Neural cell (in vitro differentiated cells): ENCODE data around the gene CLIP4. TPM values are rescaled to one million over a fixed set of nuclear protein-coding genes. Genes with fewer than 3 reads are reported as not detected.

Source experiments
- H2AFZ ChIP-seq: fragments of 200-600, 300-800 bp; sonication (generic), shearing (Covaris generic); 2 replicates; pipeline ENCODE4 v1.6.0; 2014; ENCODE audit warnings: low read depth, mild to moderate bottlenecking, antibody characterized with exemption, low read length, moderate library complexity
- H3F3A ChIP-seq: fragments of 200-600 bp; shearing (Covaris generic); 2 replicates; pipeline ENCODE4 v1.6.1; 2016; ENCODE audit warnings: mild to moderate bottlenecking, moderate library complexity, mixed read lengths, antibody characterized with exemption, low read length; ENCODE audit not compliant: insufficient read depth, poor library complexity, severe bottlenecking
- H3K27ac ChIP-seq: fragments of 200-600, 300-800 bp; sonication (generic), shearing (Covaris generic); 2 replicates; pipeline ENCODE4 v1.5.1; 2014; ENCODE audit warnings: mild to moderate bottlenecking, low read length, moderate library complexity
- H3K27me3 ChIP-seq: fragments of 300-800, 200-600 bp; sonication (generic), shearing (Covaris generic); 2 replicates; pipeline ENCODE4 v1.6.0; 2014; ENCODE audit warnings: mild to moderate bottlenecking, low read depth, low read length, moderate library complexity; ENCODE audit not compliant: insufficient read depth
- H3K36me3 ChIP-seq: fragments of 300-800, 200-600 bp; sonication (generic), shearing (Covaris generic); 2 replicates; pipeline ENCODE4 v1.5.1; 2014; ENCODE audit warnings: mild to moderate bottlenecking, antibody characterized with exemption, low read length, moderate library complexity; ENCODE audit not compliant: insufficient read depth
- H3K4me2 ChIP-seq: fragments of 300-800, 200-600 bp; sonication (generic), shearing (Covaris generic); 2 replicates; pipeline ENCODE4 v1.6.0; 2014; ENCODE audit warnings: mild to moderate bottlenecking, low read length
- H3K4me3 ChIP-seq: fragments of 300-800, 200-600 bp; sonication (generic), shearing (Covaris generic); 2 replicates; pipeline ENCODE4 v1.5.1; 2014; ENCODE audit warnings: mild to moderate bottlenecking, low read length, moderate library complexity
- H3K79me2 ChIP-seq: fragments of 200-600 bp; shearing (Covaris generic); replicated peaks from 2 replicates; pipeline ENCODE4 v1.6.0; 2014; ENCODE audit warnings: mild to moderate bottlenecking, low read length, moderate library complexity; ENCODE audit not compliant: insufficient read depth
- H3K9ac ChIP-seq: fragments of 300-800, 200-600 bp; sonication (generic), shearing (Covaris generic); 2 replicates; pipeline ENCODE4 v1.6.1; 2016; ENCODE audit warnings: mild to moderate bottlenecking, low read length, mixed read lengths
- H3K9me2 ChIP-seq: fragments of 200-600 bp; shearing (Covaris generic); 2 replicates; pipeline ENCODE4 v1.6.1; 2016; ENCODE audit warnings: mild to moderate bottlenecking, low read length, mixed read lengths; ENCODE audit not compliant: insufficient read depth
- H3K9me3 ChIP-seq: fragments of 200-600, 300-800 bp; sonication (generic), shearing (Covaris generic); 2 replicates; pipeline ENCODE4 v1.6.1; 2016; ENCODE audit warnings: mild to moderate bottlenecking, mixed run types, low read length, moderate library complexity, mixed read lengths
- H4K20me1 ChIP-seq: fragments of 200-600 bp; shearing (Covaris generic); 2 replicates; pipeline ENCODE4 v1.6.1; 2016; ENCODE audit warnings: mild to moderate bottlenecking, mixed run types; ENCODE audit not compliant: insufficient read depth
- EP300 ChIP-seq: fragments of 450-650 bp; conservative IDR thresholded peaks from 2 replicates; pipeline ENCODE4 v1.6.1; 2014; ENCODE audit warnings: antibody characterized with exemption, mild to moderate bottlenecking, moderate library complexity; ENCODE audit not compliant: poor library complexity, severe bottlenecking
- EZH2 ChIP-seq: fragments of 200-600, 300-800 bp; shearing (Covaris generic), sonication (generic); IDR thresholded peaks from 2 replicates; pipeline ENCODE4 v1.6.1; 2014; ENCODE audit warnings: antibody characterized with exemption, low read length, borderline replicate concordance, mild to moderate bottlenecking; ENCODE audit not compliant: insufficient read depth, poor library complexity, severe bottlenecking
- MXI1 ChIP-seq: fragments of 450-650 bp; conservative IDR thresholded peaks from 2 replicates; pipeline ENCODE4 v1.6.1; 2014; ENCODE audit warnings: antibody characterized with exemption, mild to moderate bottlenecking; ENCODE audit not compliant: poor library complexity, severe bottlenecking
- POLR2AphosphoS5 ChIP-seq: IDR thresholded peaks from 2 replicates; pipeline ENCODE4 v1.6.1; 2012
- RAD21 ChIP-seq: fragments of 450-650 bp; conservative IDR thresholded peaks from 2 replicates; pipeline ENCODE4 v1.6.1; 2014; ENCODE audit warnings: antibody characterized with exemption, mild to moderate bottlenecking, moderate library complexity
- REST ChIP-seq: IDR thresholded peaks from 2 replicates; pipeline ENCODE4 v1.6.1; 2012; ENCODE audit warnings: borderline replicate concordance
- SMC3 ChIP-seq: fragments of 450-650 bp; conservative IDR thresholded peaks from 2 replicates; pipeline ENCODE4 v1.6.1; 2014; ENCODE audit warnings: antibody characterized with exemption, mild to moderate bottlenecking, moderate library complexity; ENCODE audit not compliant: poor library complexity
- TAF1 ChIP-seq: IDR thresholded peaks from 2 replicates; pipeline ENCODE4 v1.6.1; 2012; ENCODE audit warnings: low read depth
- polyA minus RNA-seq: library from RNA; depleted of rRNA, polyadenylated mRNA; stranded (reverse); fragments of >200 nt; gene quantifications from 2 replicates; pipeline ENCODE4 v1.2.3, GENCODE V29; 2014
- polyA plus RNA-seq: library from polyadenylated mRNA; depleted of rRNA; stranded (reverse); fragments of >200 nt; gene quantifications from 2 replicates; pipeline ENCODE4 v1.2.3, GENCODE V29; 2014
- TF ChIP-seq, protein P1 (sequence below): fragments of 450-650 bp; IDR thresholded peaks from 2 replicates; pipeline ENCODE4 v1.5.1; 2014; ENCODE audit warnings: antibody characterized with exemption, mild to moderate bottlenecking, moderate library complexity; ENCODE audit not compliant: poor library complexity, severe bottlenecking

Gene CLIP4, protein sequence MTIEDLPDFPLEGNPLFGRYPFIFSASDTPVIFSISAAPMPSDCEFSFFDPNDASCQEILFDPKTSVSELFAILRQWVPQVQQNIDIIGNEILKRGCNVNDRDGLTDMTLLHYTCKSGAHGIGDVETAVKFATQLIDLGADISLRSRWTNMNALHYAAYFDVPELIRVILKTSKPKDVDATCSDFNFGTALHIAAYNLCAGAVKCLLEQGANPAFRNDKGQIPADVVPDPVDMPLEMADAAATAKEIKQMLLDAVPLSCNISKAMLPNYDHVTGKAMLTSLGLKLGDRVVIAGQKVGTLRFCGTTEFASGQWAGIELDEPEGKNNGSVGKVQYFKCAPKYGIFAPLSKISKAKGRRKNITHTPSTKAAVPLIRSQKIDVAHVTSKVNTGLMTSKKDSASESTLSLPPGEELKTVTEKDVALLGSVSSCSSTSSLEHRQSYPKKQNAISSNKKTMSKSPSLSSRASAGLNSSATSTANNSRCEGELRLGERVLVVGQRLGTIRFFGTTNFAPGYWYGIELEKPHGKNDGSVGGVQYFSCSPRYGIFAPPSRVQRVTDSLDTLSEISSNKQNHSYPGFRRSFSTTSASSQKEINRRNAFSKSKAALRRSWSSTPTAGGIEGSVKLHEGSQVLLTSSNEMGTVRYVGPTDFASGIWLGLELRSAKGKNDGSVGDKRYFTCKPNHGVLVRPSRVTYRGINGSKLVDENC
- polyA plus RNA-seq (9.4 and 10.2 TPM in 2 replicates), polyA minus RNA-seq (25.7 and 26.5 TPM in 2 replicates)

- H3K4me2 ChIP-seq: peak within 1 kb of the TSS; percentile 81
- H3K79me2 ChIP-seq: no peaks in the 10 kb centered on the region
- H3K27ac ChIP-seq: peak within 1 kb of the TSS; percentile 87
- H2AFZ ChIP-seq: peak within 1 kb of the TSS; percentile 51
- no peaks in the 10 kb centered on the region for H3F3A ChIP-seq
- no peaks in the 10 kb centered on the region for H4K20me1 ChIP-seq
- TF ChIP-seq POLR2AphosphoS5: peak; percentile 17
- no peak for TF ChIP-seq MXI1
- TF ChIP-seq SMC3: no peak
- no peak for TF ChIP-seq EP300
- no peak for TF ChIP-seq RAD21
- TF ChIP-seq TAF1: peak; percentile 28
- TF ChIP-seq REST: no peak
- TF ChIP-seq, protein P1, sequence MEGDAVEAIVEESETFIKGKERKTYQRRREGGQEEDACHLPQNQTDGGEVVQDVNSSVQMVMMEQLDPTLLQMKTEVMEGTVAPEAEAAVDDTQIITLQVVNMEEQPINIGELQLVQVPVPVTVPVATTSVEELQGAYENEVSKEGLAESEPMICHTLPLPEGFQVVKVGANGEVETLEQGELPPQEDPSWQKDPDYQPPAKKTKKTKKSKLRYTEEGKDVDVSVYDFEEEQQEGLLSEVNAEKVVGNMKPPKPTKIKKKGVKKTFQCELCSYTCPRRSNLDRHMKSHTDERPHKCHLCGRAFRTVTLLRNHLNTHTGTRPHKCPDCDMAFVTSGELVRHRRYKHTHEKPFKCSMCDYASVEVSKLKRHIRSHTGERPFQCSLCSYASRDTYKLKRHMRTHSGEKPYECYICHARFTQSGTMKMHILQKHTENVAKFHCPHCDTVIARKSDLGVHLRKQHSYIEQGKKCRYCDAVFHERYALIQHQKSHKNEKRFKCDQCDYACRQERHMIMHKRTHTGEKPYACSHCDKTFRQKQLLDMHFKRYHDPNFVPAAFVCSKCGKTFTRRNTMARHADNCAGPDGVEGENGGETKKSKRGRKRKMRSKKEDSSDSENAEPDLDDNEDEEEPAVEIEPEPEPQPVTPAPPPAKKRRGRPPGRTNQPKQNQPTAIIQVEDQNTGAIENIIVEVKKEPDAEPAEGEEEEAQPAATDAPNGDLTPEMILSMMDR: no peak
- TF ChIP-seq EZH2: no peak
- H3K36me3 ChIP-seq: no peaks in the 10 kb centered on the region
- H3K9me2 ChIP-seq: no peaks in the 10 kb centered on the region
- no peaks in the 10 kb centered on the region for H3K27me3 ChIP-seq
- peak within 1 kb of the TSS; percentile 80 for H3K9ac ChIP-seq
- peak within 1 kb of the TSS; percentile 76 for H3K4me3 ChIP-seq
- H3K9me3 ChIP-seq: no peaks in the 10 kb centered on the region
These were observed at the start of gene CLIP4 for GRCh38 chr2:29114946-29115609. CLIP4 (plus strand) TSS chr2:29115415; CDS start chr2:29121389, 5,974 bp downstream.

- Histone ChIP-seq H3K27ac (no peak overlapping the region), H3K9me2 (no peaks in the 10 kb centered on the region), H3K4me3 (no peak overlapping the region), H3K27me3 (no peaks in the 10 kb centered on the region), H3K4me2 (no peak overlapping the region), H3K9ac (no peak overlapping the region), H3K9me3 (no peaks in the 10 kb centered on the region), H3K79me2 (no peaks in the 10 kb centered on the region), H4K20me1 (no peaks in the 10 kb centered on the region), H2AFZ (no peak overlapping the region), H3F3A (no peaks in the 10 kb centered on the region), H3K36me3 (no peaks in the 10 kb centered on the region)
- no peak for TF ChIP-seq TAF1
- TF ChIP-seq, protein P1: no peak
- no peak for TF ChIP-seq EZH2
- no peak for TF ChIP-seq REST
- TF ChIP-seq RAD21: no peak
- TF ChIP-seq EP300: no peak
- TF ChIP-seq MXI1: no peak
- no peak for TF ChIP-seq POLR2AphosphoS5
These were observed 48.8 kb upstream of the CLIP4 start for GRCh38 chr2:29066271-29066860.
